GM21515 (cell line): ENCODE results near the gene IWS1.
A peak's percentile ranks its signal among the peaks of the same experiment; 100 is the strongest.
"Not testable (repeated sequence)": the region's sequence is repeated elsewhere in the genome, so short reads cannot be mapped to it uniquely, and the experiment has no call there.

Experiments
- ATAC-seq: cut with Tn5 transposase; IDR thresholded peaks from one replicate; pipeline ENCODE4 v1.9.1; 2021; ENCODE audit not compliant: unreplicated experiment

Gene IWS1

GRCh38 chr2:127530245-127531140 is 4.2 kb upstream of the IWS1 start:
- no peak for ATAC-seq

- not testable (repeated sequence) for ATAC-seq
These were observed 3.1 kb upstream of the IWS1 start for GRCh38 chr2:127529416-127529815.

- ATAC-seq, result no peak
These were observed 2.2 kb upstream of the IWS1 start for GRCh38 chr2:127528487-127528886.

- ATAC-seq, result peak; percentile 4
These were observed 914 bp upstream of the IWS1 start for GRCh38 chr2:127527001-127527804.

- no peak for ATAC-seq
These were observed 578 bp downstream of the IWS1 start for GRCh38 chr2:127525691-127526131.

- not testable (repeated sequence) for ATAC-seq
These were observed 2.0 kb downstream of the IWS1 start for GRCh38 chr2:127524198-127524834.

- no peak for ATAC-seq
These were observed 2.9 kb downstream of the IWS1 start for GRCh38 chr2:127523269-127523939.

- no peak for ATAC-seq
These were observed 5.9 kb downstream of the IWS1 start for GRCh38 chr2:127520424-127520823.

- no peak for ATAC-seq
These were observed 8.8 kb downstream of the IWS1 start for GRCh38 chr2:127517465-127517864.

- ATAC-seq, result no peak
These were observed 10.1 kb downstream of the IWS1 start for GRCh38 chr2:127516041-127516762.

- no peak for ATAC-seq
These were observed 10.8 kb downstream of the IWS1 start for GRCh38 chr2:127515383-127515915.

- ATAC-seq, result no peak
These were observed 11.8 kb downstream of the IWS1 start for GRCh38 chr2:127514485-127514884.

- ATAC-seq, result no peak
These were observed 12.2 kb downstream of the IWS1 start for GRCh38 chr2:127514076-127514475.

- no peak for ATAC-seq
These were observed 13.9 kb downstream of the IWS1 start for GRCh38 chr2:127512362-127512761.

GRCh38 chr2:127511917-127512316 is 14.4 kb downstream of the IWS1 start:
- no peak for ATAC-seq

- no peak for ATAC-seq
These were observed 15.1 kb downstream of the IWS1 start for GRCh38 chr2:127511090-127511695.

- no peak for ATAC-seq
These were observed 16.2 kb downstream of the IWS1 start for GRCh38 chr2:127510073-127510472.

- no peak for ATAC-seq
These were observed 17.7 kb downstream of the IWS1 start for GRCh38 chr2:127508631-127509034.

GRCh38 chr2:127508023-127508630 is 18.2 kb downstream of the IWS1 start:
- no peak for ATAC-seq
